Measurements from ENCODE around the gene ASTN2.
"Not testable (repeated sequence)": the region's sequence is repeated elsewhere in the genome, so short reads cannot be mapped to it uniquely, and the experiment has no call there.

Gene ASTN2

DNA sequence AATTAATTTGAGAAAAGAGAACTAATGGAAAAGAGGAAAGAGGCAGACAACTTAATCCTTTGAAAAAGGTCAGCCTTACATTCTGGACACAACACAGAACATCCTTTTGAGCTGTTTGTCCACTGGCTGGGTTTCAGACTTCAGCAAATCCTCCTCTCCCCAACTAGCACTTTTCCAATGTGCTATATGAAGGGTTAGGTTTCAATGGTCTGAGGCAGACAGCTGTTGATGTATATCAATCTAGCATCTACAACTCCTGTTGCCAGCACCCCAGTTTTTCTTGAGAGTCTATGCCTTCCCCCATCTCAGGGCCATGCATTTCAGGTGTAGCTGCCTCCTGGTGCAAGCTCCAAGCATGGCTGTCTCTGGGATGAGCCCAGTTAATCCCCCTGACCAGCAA lies 553.5 kb downstream of the ASTN2 start:
- DNase-seq (ENCODE audit: low read depth), result no peak

DNA sequence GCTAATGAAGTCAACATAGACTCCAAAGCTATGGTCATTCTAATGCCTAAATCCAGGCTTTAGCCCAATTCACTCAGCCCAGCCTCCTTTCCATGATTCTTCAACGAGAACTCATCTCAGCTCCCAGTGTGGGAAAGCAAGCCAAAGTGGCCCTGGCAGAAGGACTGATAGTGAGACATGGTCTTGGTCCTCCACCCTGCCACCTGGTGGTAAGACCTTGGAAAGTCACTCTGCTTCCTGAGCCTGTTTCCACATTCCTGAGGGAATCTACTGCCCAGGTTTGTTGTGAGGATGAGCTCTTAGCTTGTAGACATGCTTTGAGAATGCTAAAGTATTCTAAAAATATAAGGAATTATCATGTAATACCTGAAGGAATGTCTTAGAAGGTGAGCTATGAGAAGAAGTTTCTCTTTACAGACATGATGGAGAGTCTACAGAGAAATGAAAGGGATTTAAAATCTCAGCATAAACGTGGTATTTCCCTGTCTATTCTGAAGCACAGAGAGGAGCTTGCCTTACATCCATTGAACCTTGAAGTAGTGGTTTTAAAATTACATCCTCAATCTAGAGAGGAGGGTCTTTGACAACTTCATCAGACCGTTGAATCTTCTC lies 554.2 kb downstream of the ASTN2 start:
- no peak for DNase-seq (ENCODE audit: low read depth)

DNA sequence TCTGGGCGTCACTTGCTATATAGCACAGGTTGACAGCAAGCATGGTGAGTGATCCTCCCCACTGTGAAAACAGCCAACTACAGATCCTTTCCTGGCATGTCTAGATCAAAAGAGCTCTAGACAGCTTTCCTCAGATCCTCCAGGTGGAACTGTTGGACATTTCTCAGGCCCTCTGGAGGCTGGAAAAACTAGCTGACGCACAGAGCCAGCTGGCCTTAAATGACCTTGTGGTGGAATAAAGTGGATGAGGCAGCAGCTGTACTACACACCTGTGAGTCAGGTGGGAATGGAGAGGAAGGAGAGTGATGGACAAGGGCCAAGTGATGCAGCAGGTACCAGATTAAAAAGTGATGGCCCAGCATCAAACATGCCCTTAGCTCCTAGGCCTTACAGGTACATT lies 555.1 kb downstream of the ASTN2 start:
- DNase-seq (ENCODE audit: low read depth), result no peak

DNA sequence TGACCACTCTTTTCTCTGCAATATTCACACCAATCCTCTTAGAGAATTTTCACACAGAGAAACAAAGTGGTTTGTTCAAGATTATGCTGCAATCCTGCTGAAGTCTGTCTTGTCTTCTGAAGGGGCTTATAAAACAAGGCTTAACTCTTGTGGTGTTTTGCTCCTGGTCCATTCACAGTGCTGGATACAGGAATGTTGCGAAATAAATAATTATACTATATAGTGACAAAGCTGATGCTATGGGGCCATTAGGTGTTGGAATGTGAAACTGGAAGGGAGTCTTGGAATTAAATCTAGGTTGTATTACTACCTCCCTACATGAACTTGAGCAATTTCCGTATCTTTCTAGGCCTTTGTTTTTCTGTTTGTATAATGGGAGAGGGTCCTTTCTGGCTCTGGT lies 557.5 kb downstream of the ASTN2 start:
- no peak for DNase-seq (ENCODE audit: low read depth)

DNA sequence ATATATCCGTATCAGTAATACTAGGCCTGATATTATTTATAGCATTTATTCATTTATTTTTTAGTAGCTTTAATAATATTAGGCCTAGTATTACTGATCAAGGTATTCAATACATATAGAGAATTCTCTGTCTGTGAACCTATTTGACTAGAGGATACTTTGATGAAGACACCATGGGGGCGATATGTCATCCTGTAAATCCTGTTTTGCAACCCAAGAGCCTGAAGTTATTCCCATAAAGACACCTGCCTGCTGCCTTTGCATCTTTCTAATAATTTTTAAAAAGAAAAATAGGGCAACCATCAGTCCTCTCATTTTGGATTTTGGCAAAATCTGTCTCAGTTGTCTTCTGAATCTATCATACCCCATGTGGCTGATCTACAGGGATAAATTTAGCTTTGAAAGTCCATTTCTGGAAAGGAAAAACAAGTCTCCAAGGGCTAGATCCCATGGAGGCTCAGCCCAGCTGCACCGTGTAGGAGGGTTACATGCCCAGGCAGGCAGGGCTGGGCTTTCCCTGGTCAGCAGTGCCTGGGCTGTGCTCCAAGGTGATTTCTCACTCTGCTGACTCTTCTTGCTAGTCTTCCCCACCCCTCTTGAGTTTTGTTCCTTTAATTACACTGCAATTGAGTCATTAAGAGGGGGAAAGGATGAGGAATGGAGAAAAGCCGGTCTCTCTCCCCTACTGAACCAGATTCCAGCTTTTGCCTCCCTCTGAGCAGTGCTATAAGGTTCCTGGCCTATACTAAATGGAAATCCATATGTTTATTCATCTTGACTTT lies 558.8 kb downstream of the ASTN2 start:
- no peak for DNase-seq (ENCODE audit: low read depth)

DNA sequence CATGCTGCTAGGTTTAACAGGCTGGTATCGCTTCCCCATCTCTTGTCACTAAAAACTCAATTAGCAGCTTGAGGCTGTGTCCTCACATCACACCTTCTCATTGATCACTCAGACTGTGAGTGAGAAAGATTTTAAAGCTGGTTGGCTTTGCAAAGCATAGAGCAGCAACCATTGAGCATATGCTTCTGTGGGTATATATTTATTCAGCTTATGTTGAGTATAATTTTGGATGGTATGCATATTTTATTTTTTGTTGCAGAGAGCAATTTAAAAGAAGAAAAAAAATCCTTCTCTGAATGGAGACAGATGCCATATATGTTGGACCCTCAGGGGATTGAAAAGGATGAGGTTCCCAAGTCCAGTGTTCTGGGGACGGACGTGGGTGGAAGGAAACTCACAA lies 565.1 kb downstream of the ASTN2 start:
- no peak for DNase-seq (ENCODE audit: low read depth)

DNA sequence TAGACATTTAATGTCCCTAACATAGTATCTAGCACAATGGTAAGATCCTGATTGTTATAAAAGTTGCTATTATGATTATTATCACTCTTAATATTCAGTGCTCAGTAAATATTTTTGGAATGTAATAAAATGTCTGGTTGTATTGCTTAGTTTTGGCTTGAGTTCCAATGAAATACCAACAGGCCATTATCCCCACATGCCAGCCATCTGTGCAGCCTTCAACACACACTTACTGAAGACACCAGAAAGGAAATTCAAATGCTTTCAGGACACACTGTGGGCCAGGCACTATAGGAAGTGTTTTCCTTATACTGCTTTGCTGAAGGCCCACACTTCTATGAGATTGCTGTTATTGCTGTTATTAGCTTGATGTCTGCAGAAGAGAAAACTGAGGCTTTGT lies 570.2 kb downstream of the ASTN2 start:
- DNase-seq (ENCODE audit: low read depth), result no peak

DNA sequence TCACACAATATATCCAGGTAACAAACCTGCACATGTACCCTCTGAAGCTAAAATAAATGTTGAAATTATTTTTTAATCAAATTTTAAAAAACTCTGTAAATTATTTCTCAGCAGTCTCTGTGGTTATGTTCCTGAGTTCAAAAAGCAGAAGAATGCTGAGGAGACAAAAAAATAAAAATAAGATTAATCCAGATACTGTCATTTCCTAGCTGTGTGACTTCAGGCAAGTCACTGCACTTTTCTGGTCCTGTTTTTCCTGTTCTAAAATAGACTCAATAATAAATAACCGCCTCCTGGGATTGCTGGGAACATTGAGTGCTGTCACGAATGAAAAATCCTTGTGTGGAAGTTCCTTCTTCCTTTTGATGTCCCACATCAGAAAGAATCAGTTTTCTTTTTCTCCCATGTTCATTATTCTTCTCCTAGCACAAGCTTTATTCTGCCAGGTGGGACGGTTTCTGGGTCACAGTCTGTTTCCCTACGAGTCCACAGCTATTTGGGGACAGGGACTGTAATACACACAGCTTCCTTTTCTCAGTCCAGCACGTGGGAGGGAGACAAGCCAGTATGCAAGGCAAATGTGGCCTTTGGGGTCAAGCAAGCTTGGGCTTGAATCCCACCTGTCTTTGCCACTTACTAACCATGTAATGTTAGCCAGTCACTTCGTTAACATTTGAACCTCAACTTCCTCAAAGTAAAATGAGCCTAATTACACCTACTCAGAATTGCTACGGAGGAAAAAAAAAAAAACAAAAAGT lies 570.8 kb downstream of the ASTN2 start:
- no peak for DNase-seq (ENCODE audit: low read depth)

DNA sequence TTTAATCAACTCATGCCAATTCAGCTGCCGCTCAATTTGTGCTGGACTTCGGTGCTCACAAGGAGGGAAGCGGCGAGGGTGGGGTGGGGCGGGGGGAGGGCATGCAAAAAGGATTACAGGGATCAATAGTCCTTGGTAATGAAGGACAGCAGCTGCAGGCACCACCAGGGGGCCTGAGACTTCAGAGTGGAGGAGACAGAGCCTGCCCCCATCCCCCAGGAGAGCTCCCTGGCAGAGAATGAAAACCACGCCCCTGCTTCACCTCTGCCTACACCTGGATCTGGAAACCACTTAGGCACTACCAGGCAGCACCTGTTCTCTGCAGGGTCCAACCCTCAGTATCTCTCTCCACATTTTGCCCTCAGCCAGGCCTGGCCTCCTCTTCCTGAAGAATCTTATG lies 572.2 kb downstream of the ASTN2 start:
- no peak for DNase-seq (ENCODE audit: low read depth)

DNA sequence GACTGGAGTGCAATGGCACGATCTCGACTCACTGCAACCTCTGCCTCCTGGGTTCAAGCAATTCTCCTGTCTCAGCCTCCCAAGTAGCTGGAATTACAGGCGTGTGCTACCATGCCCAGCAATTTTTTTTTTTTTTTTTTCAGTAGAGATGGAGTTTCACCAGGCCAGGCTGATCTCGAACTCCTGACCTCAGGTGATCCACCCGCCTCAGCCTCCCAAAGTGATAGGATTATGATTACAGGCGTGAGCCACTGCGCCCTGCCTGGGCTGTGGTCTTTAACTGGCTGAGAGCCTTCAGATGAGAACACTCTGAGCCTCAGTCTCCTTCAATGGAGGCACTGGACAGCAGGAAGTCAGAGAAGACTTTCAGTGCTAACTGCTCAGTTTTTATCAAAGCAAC lies 576.4 kb downstream of the ASTN2 start:
- not testable (repeated sequence) for DNase-seq (ENCODE audit: low read depth)

DNA sequence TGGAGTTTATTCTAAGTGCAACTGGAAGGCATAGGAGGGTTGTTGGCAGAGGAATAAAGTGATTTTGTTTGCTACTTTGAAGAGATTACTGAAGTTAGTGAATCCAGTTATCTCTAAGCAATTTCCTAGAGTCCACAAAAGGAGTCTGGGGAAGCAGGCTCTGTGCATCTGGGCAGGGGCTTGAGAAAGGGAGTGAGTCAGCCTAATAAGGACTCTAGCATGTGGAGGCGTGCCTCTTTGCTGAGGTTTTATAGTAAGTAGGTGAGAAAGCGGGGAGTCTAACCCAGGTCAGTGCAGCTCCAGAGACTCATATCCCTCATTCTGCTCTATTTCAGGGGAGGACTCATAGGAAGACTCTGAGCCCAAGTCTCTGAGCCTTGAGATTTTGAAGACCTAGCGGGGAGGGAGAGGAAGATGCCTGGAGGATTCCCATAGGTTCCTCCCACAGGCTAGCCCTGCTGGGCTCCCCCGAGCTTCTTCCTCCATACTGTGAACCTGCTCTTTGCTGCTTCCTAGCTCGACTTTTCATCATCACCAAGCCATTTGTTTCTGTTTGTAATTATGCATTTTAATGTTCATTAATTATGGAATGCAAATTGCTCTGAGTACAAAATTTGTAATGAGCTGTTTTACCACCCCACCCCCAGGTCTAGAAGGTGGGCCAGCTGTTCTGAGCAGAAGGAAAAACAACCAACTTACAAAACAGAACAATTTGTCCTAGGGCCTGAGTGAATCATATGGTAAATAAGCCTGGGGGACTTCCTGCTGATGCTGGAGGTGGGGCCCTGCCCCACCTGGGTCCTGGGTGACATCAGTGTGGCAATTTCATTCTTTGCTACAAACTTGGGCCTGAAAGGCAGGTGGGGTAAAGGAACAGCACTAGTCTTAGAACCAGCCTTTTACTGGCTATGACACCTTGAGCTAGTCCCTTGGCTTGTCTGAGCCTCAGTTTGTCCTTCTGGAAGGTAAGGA lies 577.6 kb downstream of the ASTN2 start:
- no peak for DNase-seq (ENCODE audit: low read depth)

DNA sequence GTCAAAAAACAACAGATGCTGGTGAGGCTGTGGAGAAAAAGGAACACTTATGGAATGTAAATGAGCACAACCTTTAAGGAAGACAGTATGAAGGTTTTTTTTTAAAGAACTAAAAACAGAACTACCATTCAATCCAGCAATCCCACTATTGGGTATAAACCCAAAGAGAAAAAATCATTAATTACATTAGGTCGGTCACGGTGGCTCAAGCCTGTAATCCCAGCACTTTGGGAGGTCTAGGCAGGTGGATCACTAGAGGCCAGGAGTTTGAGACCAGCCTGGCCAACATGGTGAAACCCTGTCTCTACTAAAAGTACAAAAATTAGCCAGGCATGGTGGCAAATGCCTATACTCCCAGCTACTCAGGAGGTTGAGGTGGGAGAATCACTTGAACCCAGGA lies 584.5 kb downstream of the ASTN2 start:
- not testable (repeated sequence) for DNase-seq (ENCODE audit: low read depth)

DNA sequence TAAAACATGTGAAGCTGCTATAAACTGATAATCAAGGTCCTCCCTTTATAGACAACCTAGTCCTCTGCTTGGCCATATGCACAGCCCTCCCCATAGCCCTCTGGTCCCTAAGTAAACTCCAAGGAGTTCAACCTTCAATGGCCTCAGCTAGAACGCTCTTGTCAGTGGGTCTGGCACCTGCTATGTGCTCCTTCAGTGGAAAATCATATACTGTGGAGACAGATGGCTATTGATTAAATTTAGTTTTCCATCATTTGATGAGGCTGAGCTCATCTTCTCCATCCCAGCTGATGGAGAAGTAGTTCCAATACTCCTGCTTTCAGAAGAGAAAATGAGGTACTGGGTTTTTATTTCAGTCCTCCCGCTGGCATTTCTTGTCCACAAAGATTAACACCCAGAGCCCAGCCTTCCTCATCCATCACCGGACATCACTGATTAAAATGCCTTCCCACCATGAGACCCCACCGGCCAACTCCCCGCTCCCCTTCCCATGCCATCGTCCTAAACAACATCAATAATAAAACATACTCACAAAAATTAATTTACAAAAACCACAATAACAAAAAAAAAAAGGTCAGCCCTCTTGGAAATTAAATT lies 593.1 kb downstream of the ASTN2 start:
- DNase-seq (ENCODE audit: low read depth), result no peak

DNA sequence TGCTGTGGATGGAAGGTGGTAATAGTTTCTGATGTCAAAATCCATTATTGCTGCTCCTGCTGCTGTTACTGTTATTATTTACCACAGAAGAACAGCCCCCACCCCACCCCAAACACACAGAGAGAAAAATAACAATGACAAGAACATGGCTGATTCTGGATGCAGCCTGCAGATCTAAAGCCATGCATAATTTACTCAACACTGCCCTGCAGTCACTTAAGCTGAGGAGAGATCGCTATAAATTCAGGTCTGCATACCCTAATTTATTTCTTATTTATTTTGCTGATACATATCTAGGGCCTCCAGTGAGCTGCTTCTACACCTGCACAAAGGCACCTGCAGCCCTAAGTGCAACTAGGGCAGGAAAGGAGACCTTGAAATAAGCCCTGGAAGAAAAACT lies 595.7 kb downstream of the ASTN2 start:
- no peak for DNase-seq (ENCODE audit: low read depth)

DNA sequence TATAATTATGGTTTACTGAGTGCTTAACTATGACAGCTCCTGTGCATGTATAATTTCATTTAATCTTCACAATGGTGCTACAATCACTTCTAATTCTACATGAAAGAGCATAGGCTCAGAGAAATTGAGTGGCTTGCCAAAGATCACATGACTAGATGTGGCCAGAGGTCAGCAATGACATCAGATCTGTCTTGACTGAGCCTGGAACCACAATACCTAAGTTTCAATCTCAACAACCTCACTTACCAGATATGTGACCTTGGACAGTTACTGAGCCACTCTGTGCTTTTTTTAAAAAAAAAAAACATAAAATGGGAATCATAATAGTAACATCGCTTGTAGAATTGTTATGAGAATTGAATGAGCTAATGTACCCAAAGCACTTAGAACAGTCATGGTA lies 597.1 kb downstream of the ASTN2 start:
- no peak for DNase-seq (ENCODE audit: low read depth)

DNA sequence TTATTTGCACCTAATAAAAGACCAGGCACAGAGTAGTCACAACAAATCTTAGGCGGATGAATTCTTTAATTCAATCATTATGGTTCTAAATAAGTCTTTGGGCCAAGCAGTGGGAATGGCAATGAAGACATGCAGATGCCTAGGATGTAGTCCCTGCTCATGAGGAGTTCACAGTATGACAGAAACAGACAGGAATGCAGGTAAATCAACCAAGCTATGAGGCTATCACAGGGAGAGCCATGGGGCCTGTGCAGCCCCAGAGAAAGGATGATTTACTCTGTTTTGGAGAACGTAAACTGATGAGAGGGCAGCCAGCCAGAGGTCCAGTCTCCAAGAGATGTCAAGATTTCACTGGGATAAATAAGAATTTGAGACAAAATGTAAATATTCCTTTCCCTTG lies 598.4 kb downstream of the ASTN2 start:
- no peak for DNase-seq (ENCODE audit: low read depth)

DNA sequence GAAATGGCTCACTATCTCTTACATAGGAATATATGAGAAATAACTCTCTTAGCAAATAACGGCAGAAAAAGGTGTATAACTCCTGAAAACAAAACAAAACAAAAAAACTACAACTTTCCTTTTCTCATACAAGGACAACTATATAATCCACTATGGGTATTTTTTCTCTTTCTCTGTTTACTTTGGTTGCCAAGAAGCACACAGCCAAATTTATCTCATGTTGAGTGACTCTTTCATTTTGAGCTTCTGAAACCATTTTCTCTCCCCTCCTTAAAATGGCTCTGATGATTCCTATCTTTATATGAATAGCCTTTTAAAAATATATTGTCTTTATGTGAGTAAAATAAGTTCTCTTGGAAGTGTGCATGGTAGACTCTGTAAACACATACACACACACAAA lies 599.0 kb downstream of the ASTN2 start:
- no peak for DNase-seq (ENCODE audit: low read depth)

DNA sequence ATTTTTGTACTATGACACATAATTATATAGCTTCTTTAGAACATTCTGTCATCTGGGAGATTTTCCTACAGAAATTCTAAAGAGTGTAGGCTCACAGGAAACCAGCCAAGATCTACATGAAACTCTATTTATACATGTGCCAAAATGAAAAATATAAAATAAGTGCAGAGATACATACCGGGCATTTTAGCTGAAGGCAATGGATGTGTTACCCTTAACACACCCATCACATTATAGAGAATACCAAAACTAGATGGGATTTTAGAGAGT lies 601.9 kb downstream of the ASTN2 start:
- DNase-seq (ENCODE audit: low read depth), result no peak

DNA sequence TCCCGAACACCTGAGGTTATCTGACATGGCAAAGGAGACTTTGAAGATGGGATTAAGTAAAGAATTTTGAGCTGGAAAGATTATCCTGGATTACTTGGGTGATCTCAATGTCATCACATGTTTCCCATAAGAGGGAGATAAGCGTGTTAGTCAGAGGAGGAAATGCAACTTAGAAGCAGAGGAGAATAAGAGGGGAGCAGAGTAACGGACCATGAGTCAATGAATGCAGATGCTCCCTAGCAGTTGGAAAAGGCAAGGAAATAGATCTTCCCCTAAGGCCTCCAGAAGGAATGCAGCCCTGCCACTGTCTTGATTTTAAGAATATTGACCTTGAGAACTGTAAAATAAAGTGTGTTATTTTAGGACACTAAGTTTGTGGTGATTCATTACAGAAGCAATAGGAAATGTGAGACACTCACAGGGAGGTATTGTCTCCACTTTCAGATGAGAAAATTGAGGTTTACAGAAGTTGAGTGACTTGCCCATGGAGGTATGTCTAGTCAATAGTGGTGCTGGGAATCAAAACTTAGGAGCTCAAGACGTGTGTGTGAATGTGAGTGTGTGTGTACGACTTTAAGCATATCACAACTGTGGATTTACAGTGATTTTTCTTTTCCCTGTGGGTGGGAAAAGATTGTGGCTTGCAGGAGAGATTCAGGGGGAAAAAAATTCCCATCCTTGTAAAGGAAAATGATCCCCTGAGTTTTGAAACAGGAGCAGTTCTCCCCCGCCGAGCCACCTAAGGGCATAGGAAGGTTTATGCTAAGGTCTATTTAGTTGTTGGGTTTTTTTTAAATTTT lies 602.4 kb downstream of the ASTN2 start:
- no peak for DNase-seq (ENCODE audit: low read depth)

DNA sequence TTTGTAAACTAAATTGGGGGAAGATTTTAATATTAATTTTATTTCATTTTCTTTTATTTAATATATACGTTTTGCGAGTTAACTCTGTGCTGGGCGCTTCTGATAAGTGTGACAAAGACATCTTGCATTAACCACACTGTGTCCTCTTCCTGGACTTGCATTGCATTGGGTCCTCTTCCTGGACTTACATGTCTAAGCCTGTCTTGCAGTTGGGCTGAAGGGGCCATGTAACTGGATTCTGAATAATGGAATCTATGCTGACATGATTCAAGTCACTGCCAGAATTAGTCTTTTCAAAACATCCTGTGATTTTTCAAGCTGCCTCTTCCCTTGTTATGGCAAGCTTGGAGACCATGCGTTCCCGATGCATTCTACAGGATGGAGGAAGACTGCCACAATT lies 605.2 kb downstream of the ASTN2 start:
- no peak for DNase-seq (ENCODE audit: low read depth)

DNA sequence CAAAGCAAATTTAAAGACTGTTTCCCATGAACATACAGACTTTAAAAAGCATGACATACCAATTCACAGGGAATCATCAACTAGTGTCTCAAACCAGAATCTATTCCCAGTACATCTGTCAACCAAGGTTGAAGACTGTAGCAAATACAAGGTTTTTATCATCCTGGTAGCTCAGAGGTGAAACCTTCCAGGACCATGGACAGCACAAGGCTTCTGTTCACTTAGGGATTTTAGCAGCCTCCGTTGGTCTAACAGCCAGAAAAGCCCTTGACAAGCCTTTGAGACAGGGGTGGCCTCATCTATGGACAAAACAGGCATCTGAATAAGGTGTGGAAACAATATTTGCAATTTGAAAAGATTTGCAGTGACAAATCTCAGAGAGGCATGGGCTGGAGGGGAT lies 608.8 kb downstream of the ASTN2 start:
- no peak for DNase-seq (ENCODE audit: low read depth)

All from stimulated activated CD4-positive, alpha-beta T cell treated with anti-CD3 and anti-CD28 coated beads, Interleukin-2, amount 100 ng/mL, for 4 hours (primary cell).